Activated CD8-positive, alpha-beta memory T cell treated with anti-CD3 and anti-CD28 coated beads, Interleukin-2, amount 10 ng/mL, durations not matched to agents 7 days and 5 days (primary cell): ENCODE data around the gene ACSS3. TPM values are rescaled to one million over a fixed set of nuclear protein-coding genes. Genes with fewer than 3 reads are reported as not detected.
"Not testable (repeated sequence)": the region's sequence is repeated elsewhere in the genome, so short reads cannot be mapped to it uniquely, and the experiment has no call there.

Experiments used
- ATAC-seq: fragments of 150-1000 bp; cut with Tn5 transposase; one replicate; pipeline ENCODE4 v1.10.0; 2021; ENCODE audit warnings: moderate library complexity
- CTCF ChIA-PET: fragments of 350-600 bp; sonication (Branson Sonifier 250); formaldehyde crosslinking; loops from one replicate; lab custom pipeline; 2021; ENCODE audit warnings: antibody characterized with exemption; lab: Charles Lee
- DNase-seq: peaks from one replicate; pipeline ENCODE4 v3.0.0-alpha.2; 2020
- H3K27ac Mint-ChIP-seq: one replicate; pipeline ENCODE4 v1.8.0; 2021; ENCODE audit warnings: mild to moderate bottlenecking, mixed read lengths
- H3K27me3 Mint-ChIP-seq: one replicate; pipeline ENCODE4 v1.8.0; 2021; ENCODE audit warnings: mixed read lengths
- H3K36me3 Mint-ChIP-seq: one replicate; pipeline ENCODE4 v1.8.0; 2021; ENCODE audit warnings: mild to moderate bottlenecking, mixed read lengths
- H3K4me1 Mint-ChIP-seq: one replicate; pipeline ENCODE4 v1.8.0; 2021; ENCODE audit warnings: mixed read lengths
- H3K4me3 Mint-ChIP-seq: one replicate; pipeline ENCODE4 v1.8.0; 2021; ENCODE audit warnings: mild to moderate bottlenecking, moderate library complexity, mixed read lengths
- H3K9me3 Mint-ChIP-seq: one replicate; pipeline ENCODE4 v1.8.0; 2022; ENCODE audit warnings: low read depth, mixed read lengths
- total RNA-seq, 2 experiments: library from RNA; stranded (reverse); gene quantifications; one replicate each; pipeline ENCODE4 v1.2.3, GENCODE V29; 2021

The ACSS3 gene, protein sequence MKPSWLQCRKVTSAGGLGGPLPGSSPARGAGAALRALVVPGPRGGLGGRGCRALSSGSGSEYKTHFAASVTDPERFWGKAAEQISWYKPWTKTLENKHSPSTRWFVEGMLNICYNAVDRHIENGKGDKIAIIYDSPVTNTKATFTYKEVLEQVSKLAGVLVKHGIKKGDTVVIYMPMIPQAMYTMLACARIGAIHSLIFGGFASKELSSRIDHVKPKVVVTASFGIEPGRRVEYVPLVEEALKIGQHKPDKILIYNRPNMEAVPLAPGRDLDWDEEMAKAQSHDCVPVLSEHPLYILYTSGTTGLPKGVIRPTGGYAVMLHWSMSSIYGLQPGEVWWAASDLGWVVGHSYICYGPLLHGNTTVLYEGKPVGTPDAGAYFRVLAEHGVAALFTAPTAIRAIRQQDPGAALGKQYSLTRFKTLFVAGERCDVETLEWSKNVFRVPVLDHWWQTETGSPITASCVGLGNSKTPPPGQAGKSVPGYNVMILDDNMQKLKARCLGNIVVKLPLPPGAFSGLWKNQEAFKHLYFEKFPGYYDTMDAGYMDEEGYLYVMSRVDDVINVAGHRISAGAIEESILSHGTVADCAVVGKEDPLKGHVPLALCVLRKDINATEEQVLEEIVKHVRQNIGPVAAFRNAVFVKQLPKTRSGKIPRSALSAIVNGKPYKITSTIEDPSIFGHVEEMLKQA
- total RNA-seq, result not detected

DNA sequence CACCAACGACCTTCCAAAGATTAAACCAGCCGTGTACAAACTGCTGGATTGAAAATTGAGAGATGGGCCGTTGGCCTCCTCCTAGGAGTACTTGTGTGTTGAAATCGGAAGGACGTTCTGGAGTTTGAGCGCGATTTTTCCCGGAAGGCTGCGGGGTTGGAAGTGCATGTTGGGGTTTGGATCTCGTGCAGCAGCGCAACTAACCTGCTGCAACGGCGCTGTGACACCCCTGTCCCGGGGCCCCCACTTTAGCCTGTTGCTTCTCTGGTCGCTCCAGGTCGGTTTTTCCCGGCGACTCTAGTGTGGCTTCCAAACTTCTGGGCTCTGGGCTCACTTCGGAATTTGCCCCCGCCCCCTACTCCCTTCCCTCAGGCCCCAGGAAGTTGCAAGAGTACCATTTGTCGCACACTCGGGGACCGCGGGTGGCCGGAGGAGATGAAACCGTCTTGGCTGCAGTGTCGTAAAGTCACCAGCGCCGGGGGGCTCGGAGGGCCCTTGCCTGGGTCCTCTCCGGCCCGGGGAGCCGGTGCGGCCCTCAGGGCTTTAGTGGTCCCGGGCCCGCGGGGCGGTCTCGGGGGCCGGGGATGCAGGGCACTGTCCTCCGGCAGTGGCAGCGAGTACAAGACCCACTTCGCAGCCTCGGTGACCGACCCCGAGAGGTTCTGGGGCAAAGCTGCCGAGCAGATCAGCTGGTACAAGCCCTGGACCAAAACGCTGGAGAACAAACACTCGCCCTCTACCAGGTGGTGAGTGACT lies at the start of gene ACSS3:
TSS of gene ACSS3 (plus strand) at position 394 of the 756 bp plus-strand sequence. CDS start at position 436, 42 bp downstream.
- Mint-ChIP-seq H3K27ac (no peak within 1 kb of the TSS), H3K27me3 (peaks cover 6% of the 10 kb centered on the region), H3K36me3 (no peaks in the 10 kb centered on the region), H3K4me3 (no peak within 1 kb of the TSS), H3K9me3 (peaks cover 6% of the 10 kb centered on the region), H3K4me1 (no peaks in the 10 kb centered on the region)
- DNase-seq (no peak), ATAC-seq (no peak)
- CTCF ChIA-PET, result no interaction called here

DNA sequence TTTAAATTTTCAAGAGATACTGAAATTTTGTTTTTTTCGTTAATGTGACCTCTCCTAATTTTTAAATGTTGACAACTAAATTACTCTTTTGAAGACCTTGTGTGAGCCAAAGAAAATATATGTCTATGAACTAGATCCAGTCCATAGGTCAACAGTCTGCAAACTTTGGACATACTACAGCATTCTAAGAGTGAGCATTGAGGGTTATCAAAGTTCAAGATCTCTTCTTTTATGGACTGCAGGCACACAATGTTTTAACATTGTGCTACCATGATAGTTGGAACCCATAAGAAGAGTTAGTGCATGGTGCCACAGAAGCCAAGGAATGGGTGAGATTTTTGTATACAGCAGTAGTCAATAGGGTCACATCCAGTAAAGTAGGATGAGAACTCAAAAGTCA lies 43.0 kb upstream of the ACSS3 start:
- Mint-ChIP-seq H3K4me1 (no peaks in the 10 kb centered on the region), H3K27me3 (no peaks in the 10 kb centered on the region), H3K27ac (no peak overlapping the region), H3K36me3 (no peaks in the 10 kb centered on the region), H3K4me3 (no peak overlapping the region), H3K9me3 (peaks cover 3% of the 10 kb centered on the region)
- CTCF ChIA-PET, result no interaction called here
- DNase-seq (no peak), ATAC-seq (no peak)

DNA sequence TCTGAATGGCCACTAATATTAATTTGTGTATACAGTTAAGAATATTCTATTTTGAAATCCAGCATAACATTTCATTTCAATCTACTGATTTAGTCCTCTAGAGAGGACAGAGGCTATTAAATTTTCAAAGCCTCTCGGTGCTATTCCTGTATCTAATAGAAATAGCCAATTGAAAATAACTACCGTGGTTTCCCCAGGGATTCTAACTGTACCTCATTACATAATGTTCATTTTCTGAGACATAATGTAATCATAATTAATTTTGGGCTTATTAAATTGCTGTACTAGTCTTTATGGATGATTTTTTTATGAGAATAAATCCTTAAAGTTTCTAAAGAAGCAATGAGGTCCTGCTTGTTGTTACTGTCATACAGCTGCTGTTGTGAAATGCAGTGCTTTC lies 38.6 kb upstream of the ACSS3 start:
- H3K27me3 Mint-ChIP-seq, result no peaks in the 10 kb centered on the region
- no peaks in the 10 kb centered on the region for H3K36me3 Mint-ChIP-seq
- no peak overlapping the region for H3K27ac Mint-ChIP-seq
- peaks cover 3% of the 10 kb centered on the region for H3K9me3 Mint-ChIP-seq
- ATAC-seq, result no peak
- DNase-seq, result no peak
- no peak overlapping the region for H3K4me3 Mint-ChIP-seq
- CTCF ChIA-PET, result no interaction called here
- H3K4me1 Mint-ChIP-seq, result no peaks in the 10 kb centered on the region

DNA sequence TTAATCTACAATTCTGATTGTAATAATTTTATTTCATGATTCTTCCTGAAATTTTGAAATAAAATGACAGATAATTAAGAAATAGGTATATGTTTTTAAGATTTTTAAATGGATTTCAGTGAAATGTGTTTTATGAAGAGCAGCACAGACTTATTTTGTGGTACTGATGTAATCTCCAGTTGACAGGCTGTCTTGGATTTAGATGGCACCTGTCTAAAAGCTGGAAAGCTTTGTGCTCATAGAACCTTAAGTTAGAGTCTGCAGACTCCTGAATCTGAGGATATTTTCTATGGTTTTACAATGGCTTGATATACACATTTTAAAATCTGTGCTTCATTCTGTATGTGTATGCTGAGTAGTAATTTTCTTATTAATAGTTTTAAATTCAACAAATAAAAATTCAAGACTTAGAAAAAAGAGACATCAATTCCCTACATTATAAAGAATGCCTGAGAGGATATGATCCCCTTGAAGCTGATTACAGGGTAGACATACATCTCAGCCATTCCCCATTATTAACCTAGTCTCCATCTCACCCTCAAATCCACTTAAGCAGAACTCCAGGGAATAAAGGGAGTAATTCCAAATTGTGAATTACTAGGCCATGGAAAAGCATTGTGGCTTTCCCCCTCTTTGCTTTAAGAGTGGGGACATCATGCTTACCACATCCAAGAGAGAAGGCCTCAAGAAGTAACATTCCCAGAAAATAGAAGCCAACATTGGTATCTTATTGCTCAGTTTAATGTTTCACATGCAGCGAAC lies 33.7 kb upstream of the ACSS3 start:
- Mint-ChIP-seq H3K27ac (no peak overlapping the region), H3K4me1 (no peaks in the 10 kb centered on the region), H3K27me3 (no peaks in the 10 kb centered on the region), H3K36me3 (no peaks in the 10 kb centered on the region), H3K9me3 (peaks cover 3% of the 10 kb centered on the region), H3K4me3 (no peak overlapping the region)
- ATAC-seq (no peak), DNase-seq (no peak)
- CTCF ChIA-PET, result no interaction called here

DNA sequence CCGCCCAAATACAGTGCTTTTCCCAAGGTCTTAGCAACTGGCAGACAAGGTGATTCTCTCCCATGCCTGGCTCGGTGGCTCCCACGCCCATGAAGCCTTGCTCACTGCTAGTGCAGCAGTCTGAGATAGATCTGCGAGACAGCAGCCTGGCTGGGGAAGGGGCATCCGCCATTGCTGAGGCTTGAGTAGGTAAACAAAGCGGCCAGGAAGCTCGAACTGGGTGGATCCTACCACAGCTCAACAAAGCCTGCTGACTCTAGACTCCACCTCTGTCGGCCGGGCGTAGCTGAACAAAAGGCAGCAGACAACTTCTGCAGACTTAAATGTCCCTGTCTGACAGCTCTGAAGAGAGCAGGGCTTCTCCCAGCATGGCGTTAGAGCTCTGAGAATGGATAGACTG lies 12.9 kb upstream of the ACSS3 start:
- H3K4me3 Mint-ChIP-seq, ATAC-seq, H3K27ac Mint-ChIP-seq, H3K36me3 Mint-ChIP-seq, H3K27me3 Mint-ChIP-seq, CTCF ChIA-PET, H3K4me1 Mint-ChIP-seq, DNase-seq: not testable (repeated sequence)
- H3K9me3 Mint-ChIP-seq, result peaks cover 11% of the 10 kb centered on the region

DNA sequence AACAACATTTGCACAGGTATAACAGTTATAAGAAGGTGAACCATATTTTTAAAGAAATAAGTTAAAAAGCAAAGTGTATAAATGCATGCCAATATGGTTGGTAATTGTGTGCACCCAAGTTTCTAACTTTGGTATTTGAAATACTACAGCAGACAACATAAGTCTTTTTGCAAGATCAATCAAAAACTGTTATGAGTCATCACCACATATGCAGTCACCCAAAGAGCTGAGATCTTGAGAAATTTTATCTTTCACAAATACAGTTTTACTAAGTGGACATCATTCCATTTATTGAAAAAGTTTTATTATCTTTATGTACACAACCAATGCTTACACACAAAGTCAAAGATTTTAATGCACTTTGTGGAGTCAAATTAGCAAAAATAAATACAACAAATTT lies 7.0 kb upstream of the ACSS3 start:
- Mint-ChIP-seq H3K4me1 (no peaks in the 10 kb centered on the region), H3K27ac (no peak overlapping the region), H3K9me3 (no peaks in the 10 kb centered on the region), H3K36me3 (no peaks in the 10 kb centered on the region), H3K27me3 (no peaks in the 10 kb centered on the region), H3K4me3 (no peak overlapping the region)
- no peak for ATAC-seq
- no peak for DNase-seq
- CTCF ChIA-PET, result no interaction called here

DNA sequence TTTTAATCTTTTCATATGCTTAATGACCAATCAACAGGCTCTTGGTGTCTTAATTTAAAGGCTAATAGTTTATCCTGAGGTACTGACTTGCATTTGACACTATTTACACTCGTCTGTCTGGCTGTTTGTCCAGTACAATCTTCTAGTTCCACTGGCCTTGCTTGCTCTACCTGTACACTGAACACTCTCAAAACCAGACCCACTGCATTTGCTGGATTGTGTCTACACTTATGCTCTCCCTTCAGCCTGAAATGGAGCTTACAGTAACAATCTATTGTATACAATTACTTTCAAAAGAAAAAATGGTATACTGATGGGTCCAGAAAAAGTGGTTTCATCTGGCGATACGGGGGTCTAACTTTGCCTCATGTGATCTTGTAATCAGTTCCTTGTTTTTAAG lies 2.3 kb upstream of the ACSS3 start:
- no peak for DNase-seq
- CTCF ChIA-PET, result no interaction called here
- Mint-ChIP-seq H3K4me3 (no peak overlapping the region), H3K27ac (no peak overlapping the region), H3K27me3 (peaks cover 6% of the 10 kb centered on the region), H3K9me3 (peaks cover 6% of the 10 kb centered on the region), H3K4me1 (no peaks in the 10 kb centered on the region), H3K36me3 (no peaks in the 10 kb centered on the region)
- ATAC-seq, result no peak

DNA sequence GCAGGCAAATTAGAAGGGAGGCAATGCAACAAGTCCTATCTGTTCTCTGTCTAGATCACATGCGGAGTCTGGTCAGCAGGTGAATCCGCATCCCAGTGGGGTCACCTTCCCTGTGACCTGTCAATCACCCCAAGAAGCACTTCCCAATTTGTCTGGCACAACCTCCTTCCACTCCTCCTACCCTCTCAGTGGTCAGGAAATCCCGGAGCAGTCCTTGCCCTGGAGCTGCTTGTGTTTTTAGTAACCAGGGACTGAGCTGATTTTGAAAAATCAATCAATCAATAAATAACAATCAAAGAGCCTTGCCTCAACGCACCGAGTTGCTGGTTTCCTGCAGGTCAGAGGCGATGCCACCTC lies 572 bp upstream of the ACSS3 start:
- no peaks in the 10 kb centered on the region for H3K36me3 Mint-ChIP-seq
- H3K4me1 Mint-ChIP-seq, result no peaks in the 10 kb centered on the region
- peaks cover 6% of the 10 kb centered on the region for H3K9me3 Mint-ChIP-seq
- H3K4me3 Mint-ChIP-seq, result no peak overlapping the region
- no peak for ATAC-seq
- H3K27ac Mint-ChIP-seq, result no peak overlapping the region
- DNase-seq, result no peak
- H3K27me3 Mint-ChIP-seq, result peaks cover 6% of the 10 kb centered on the region
- CTCF ChIA-PET, result no interaction called here

DNA sequence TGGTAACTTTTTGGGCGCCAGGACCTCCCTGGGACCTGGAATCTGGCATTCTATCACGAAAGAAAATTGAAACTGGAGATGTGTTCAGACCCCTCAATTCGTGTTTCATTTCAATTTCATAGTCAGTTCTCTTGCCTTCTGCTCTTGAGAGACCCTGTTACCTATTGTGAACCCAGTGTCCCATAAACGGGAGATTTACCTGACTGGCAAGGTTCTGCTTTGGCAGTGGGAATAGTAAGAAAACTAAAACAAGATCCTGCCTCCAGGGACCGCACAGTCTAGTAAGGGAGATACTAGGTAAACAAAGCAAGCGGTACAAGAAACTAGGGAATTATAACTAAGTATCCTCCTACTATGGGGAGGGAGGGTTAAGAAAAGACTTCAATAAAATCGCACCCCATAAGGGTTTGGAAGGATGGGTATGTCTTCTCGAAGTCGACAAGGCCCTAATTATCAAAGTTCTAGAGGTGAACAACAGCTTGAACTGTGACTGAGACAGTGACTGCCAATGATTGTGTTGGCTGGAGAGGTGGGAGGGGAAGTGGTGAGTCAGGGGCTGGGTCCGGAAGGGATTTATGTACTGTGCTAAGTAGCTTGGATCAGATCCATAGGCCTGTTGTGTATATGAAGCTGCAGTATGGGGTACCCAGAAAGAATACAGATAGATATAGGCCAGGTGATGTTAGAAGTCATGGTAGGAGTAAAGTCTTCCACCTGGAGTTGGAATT lies 754 bp downstream of the ACSS3 start:
- Mint-ChIP-seq H3K4me3 (no peak overlapping the region), H3K36me3 (no peaks in the 10 kb centered on the region), H3K27ac (no peak overlapping the region), H3K27me3 (peaks cover 6% of the 10 kb centered on the region), H3K4me1 (no peaks in the 10 kb centered on the region), H3K9me3 (peaks cover 6% of the 10 kb centered on the region)
- CTCF ChIA-PET, result no interaction called here
- no peak for DNase-seq
- no peak for ATAC-seq

DNA sequence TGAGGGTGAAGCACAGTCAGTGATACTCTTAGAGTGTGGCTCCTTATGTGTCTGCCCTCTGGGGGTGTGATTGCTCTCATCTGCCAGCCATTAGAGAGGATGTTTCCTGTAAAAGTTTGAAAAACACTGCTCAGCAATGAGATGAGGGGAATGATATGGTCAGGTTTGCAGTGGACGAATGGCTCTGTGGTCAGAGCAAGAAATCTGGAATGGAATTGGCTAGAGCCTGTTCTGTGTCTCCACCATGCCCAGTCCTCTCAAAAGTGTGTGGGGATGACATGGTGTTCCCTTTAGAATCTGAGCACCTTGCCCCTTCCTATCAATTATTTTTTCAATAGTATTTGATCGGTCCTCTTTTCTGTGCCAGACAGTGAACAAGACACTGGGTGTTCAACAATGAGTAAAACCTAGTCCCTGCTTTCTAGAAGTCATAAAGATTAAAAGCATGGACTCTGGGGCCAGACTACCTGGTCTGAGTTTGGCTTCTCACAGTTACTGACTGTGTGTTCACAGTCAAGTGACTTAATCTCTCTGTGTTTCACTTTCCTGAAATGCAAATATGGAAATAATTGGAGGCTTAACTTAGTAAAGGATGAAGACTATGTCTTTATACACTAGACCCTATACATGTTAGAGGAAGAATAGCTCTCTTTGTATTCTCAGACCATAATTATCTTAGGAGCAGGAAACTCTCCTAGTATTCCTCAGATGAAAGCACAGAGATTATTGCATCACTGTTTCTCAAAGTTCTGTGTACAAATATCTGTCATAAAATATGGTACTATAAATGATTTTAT lies 1.6 kb downstream of the ACSS3 start:
- H3K27me3 Mint-ChIP-seq, result peaks cover 6% of the 10 kb centered on the region
- DNase-seq, result no peak

DNA sequence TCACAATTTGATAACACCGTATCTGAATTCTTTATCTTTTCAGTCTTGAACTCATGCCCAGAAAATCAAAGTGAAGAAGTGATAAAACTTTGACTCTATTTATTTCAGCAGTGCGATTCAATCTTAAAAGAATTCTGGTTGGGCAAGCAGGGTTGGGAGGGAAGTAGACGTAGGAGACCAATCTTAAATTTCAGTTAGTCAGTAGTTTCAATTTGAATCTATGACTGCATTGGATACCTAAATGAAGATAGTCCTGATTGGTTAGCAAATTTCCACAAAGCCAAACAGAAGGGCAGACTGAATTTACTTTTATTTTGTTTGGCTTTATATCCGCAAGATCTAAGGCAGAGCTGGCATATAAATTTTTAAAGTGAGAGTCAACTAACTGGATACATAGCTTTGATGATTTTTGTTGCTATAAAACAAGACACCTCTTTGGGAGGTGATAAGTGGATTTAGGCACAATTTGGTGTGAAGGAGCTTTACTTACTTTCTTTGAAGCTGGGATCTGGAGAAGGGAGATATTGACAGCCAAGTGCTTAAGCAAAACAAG lies 2.6 kb downstream of the ACSS3 start:
- Mint-ChIP-seq H3K27ac (no peak overlapping the region), H3K4me3 (no peak overlapping the region), H3K36me3 (no peaks in the 10 kb centered on the region), H3K27me3 (peaks cover 6% of the 10 kb centered on the region), H3K9me3 (peaks cover 6% of the 10 kb centered on the region), H3K4me1 (no peaks in the 10 kb centered on the region)
- CTCF ChIA-PET, result no interaction called here
- no peak for ATAC-seq
- DNase-seq, result no peak

More for the DNA sequence above, 1.6 kb downstream of the ACSS3 start:
- no peaks in the 10 kb centered on the region for H3K36me3 Mint-ChIP-seq
- H3K4me3 Mint-ChIP-seq, result no peak overlapping the region
- H3K27ac Mint-ChIP-seq, result no peak overlapping the region
- H3K4me1 Mint-ChIP-seq, result no peaks in the 10 kb centered on the region
- CTCF ChIA-PET, result no interaction called here
- no peak for ATAC-seq
- H3K9me3 Mint-ChIP-seq, result peaks cover 6% of the 10 kb centered on the region

DNA sequence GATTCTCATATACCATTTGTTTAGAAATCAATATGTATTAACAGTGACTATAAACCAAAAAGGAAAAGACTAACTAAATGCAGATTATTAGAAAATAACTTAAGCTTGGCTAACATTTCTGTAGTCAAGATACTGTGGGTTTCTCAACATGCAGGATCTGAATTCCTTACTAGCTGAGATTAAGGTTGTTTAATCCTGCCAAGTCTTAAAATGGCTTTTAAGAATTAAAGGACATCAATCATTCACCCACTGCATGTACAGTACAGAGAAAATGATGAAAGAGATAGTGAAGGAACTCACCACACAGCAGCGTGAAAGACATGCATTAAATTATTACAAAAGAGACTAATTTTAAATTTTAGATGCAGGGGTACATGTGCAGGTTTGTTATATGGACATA lies 3.8 kb downstream of the ACSS3 start:
- ATAC-seq (no peak), DNase-seq (no peak)
- Mint-ChIP-seq H3K27me3 (peaks cover 6% of the 10 kb centered on the region), H3K27ac (no peak overlapping the region), H3K36me3 (no peaks in the 10 kb centered on the region), H3K9me3 (peaks cover 2% of the 10 kb centered on the region), H3K4me3 (no peak overlapping the region), H3K4me1 (no peaks in the 10 kb centered on the region)
- CTCF ChIA-PET, result no interaction called here
